GM11168 (cell line): ENCODE measurements around the gene PALD1.

ENCODE experiments used
- in situ Hi-C: fragments of 300-500 bp; cut with MboI; formaldehyde crosslinking; loops from one replicate; pipeline ENCODE4 v1.12.0; 2022; ENCODE audit warnings: low sequenced_read_pairs; ENCODE audit not compliant: unreplicated experiment

Gene PALD1

GRCh38 chr10:70478191-70479164, at the start of gene PALD1:
TSS of gene PALD1 (plus strand) at chr10:70478767. CDS start at chr10:70525952, 47,185 bp downstream.
- in situ Hi-C loops: no loop called here

GRCh38 chr10:70430493-70431445, 47.8 kb upstream of the PALD1 start:
- in situ Hi-C loops: no loop called here

GRCh38 chr10:70432101-70432500, 46.5 kb upstream of the PALD1 start:
- in situ Hi-C loops: no loop called here

- in situ Hi-C loops: no loop called here
Measured at GRCh38 chr10:70432561-70433263, 45.9 kb upstream of the PALD1 start.

GRCh38 chr10:70433581-70434280, 44.8 kb upstream of the PALD1 start:
- in situ Hi-C loops: no loop called here

GRCh38 chr10:70435241-70436085, 43.1 kb upstream of the PALD1 start:
- in situ Hi-C loops: no loop called here

GRCh38 chr10:70437721-70438120, 40.8 kb upstream of the PALD1 start:
- in situ Hi-C loops: no loop called here

- in situ Hi-C loops: no loop called here
Measured at GRCh38 chr10:70440296-70441160, 38.0 kb upstream of the PALD1 start.

GRCh38 chr10:70441161-70441894, 37.2 kb upstream of the PALD1 start, which contains the start of gene NODAL:
TSS of gene NODAL (minus strand) at chr10:70441681. CDS start at chr10:70441667, 14 bp downstream.
- in situ Hi-C loops: no loop called here

GRCh38 chr10:70441895-70442309, 36.7 kb upstream of the PALD1 start:
- in situ Hi-C loops: no loop called here

GRCh38 chr10:70442332-70442988, 36.1 kb upstream of the PALD1 start:
- in situ Hi-C loops: no loop called here

GRCh38 chr10:70444744-70445143, 33.8 kb upstream of the PALD1 start:
- in situ Hi-C loops: no loop called here

- in situ Hi-C loops: no loop called here
Measured at GRCh38 chr10:70445718-70446657, 32.6 kb upstream of the PALD1 start.

GRCh38 chr10:70448236-70448635, 30.3 kb upstream of the PALD1 start:
- in situ Hi-C loops: no loop called here

GRCh38 chr10:70455213-70455630, 23.3 kb upstream of the PALD1 start:
- in situ Hi-C loops: no loop called here
